ENCODE measurements around the gene FBXW4.
A peak's percentile ranks its signal among the peaks of the same experiment; 100 is the strongest.

Gene FBXW4

DNA sequence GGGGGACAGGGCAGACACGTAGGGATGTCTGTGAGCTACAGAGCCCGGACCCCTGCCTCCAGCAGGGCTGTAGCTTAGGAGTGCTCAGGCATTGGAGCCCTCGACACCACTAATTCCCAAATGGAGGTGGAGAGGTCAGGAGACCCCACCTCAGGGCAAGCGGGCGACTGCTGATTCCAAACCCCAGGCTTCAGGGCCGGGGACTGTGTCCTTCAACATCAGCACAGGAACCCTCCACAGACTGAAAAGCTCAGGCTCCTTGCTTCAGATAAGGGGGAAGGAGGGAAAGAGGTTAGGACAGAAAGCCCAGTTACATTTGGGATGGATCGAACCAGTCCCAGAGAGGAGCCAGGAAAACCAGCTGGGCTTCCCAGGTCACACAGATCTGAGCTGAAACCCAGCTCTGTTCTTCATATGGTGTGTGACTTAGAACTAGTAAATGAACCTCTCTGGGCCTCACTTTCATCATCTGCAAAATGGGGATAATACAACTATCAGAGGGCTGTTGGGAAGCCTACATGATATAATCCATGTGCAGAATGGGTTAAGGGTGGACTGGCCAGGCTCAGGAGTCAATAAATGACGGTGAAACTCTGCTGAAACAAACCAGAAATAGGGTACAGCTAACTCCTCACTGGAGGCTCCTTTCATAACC lies 123.6 kb downstream of the FBXW4 start:
- H3K27me3 ChIP-seq (ENCODE audit: insufficient read depth, low read depth): no peaks in the 10 kb centered on the region
- H3K9ac ChIP-seq: no peak overlapping the region
- H3K27ac ChIP-seq: no peak overlapping the region
- H3K4me1 ChIP-seq (ENCODE audit: low read depth, poor library complexity, severe bottlenecking): peaks cover 4% of the 10 kb centered on the region
- TF ChIP-seq, protein P1, sequence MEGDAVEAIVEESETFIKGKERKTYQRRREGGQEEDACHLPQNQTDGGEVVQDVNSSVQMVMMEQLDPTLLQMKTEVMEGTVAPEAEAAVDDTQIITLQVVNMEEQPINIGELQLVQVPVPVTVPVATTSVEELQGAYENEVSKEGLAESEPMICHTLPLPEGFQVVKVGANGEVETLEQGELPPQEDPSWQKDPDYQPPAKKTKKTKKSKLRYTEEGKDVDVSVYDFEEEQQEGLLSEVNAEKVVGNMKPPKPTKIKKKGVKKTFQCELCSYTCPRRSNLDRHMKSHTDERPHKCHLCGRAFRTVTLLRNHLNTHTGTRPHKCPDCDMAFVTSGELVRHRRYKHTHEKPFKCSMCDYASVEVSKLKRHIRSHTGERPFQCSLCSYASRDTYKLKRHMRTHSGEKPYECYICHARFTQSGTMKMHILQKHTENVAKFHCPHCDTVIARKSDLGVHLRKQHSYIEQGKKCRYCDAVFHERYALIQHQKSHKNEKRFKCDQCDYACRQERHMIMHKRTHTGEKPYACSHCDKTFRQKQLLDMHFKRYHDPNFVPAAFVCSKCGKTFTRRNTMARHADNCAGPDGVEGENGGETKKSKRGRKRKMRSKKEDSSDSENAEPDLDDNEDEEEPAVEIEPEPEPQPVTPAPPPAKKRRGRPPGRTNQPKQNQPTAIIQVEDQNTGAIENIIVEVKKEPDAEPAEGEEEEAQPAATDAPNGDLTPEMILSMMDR (conservative IDR thresholded peaks at IDR 0.05; ENCODE audit: low read depth, low read length): no peak
- no peaks in the 10 kb centered on the region for H3K79me2 ChIP-seq (ENCODE audit: insufficient read depth, low read depth)
- no peaks in the 10 kb centered on the region for H4K20me1 ChIP-seq (ENCODE audit: insufficient read depth)
- H3K4me2 ChIP-seq: no peak overlapping the region
- H3K4me3 ChIP-seq (IDR thresholded peaks at IDR 0.05; ENCODE audit: insufficient read depth, low read depth, low read length): no peak overlapping the region
- H2AFZ ChIP-seq (ENCODE audit: low read depth): no peak overlapping the region
- H3K36me3 ChIP-seq (ENCODE audit: insufficient read depth): no peaks in the 10 kb centered on the region

DNA sequence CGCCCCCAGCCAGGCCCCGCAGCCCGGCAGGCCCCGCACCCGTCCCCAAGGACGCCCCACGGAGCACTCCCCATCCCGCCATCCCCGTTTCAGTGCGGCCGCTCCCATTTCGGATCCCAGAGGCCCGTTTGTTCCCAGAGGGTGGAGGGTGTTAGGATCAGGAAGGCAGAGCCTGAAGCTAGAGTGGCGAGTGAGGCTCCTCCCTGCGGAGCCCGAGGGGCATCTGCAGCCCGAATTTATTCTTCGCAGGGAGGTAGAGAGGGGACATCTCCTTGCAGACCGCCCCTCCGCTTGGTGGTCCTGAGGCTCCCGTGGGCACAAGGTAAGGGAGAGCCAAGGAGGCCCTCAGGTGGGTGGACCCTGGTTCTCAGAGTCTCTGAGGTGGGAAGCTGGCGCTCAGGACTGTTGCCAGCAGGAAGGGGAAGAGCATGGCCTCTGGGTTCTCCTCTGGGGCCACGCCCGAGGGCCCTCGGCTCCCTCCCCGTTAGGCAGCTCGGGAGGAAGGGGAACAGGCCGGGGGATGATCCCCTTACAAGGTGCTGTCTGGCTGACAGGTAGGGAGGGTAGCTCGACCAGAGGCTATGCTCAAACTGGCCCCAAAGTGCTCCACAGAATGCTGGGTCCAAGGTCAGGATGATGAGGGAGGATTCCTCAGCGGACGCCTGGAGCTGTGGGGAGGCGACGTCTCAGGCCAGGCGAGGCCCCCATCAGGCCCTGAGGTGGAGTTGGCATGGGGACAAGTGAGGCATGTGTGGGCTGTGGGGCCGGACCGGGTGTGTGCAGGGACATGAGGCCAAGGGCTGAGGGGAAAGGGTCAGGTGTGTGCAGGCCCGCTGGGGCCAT lies 124.3 kb downstream of the FBXW4 start:
- TF ChIP-seq, protein P1 (conservative IDR thresholded peaks at IDR 0.05; ENCODE audit: low read depth, low read length): peak; percentile 38; the same call in 1 of the 2 replicates
- no peaks in the 10 kb centered on the region for H4K20me1 ChIP-seq (ENCODE audit: insufficient read depth)
- no peak overlapping the region for H3K27ac ChIP-seq
- peak overlapping the region; percentile 99 for H2AFZ ChIP-seq (ENCODE audit: low read depth)
- H3K36me3 ChIP-seq (ENCODE audit: insufficient read depth): no peaks in the 10 kb centered on the region
- peak overlapping the region; percentile 48; the same call in 1 of the 2 replicates for H3K9ac ChIP-seq
- H3K4me2 ChIP-seq: peak overlapping the region; percentile 78
- no peaks in the 10 kb centered on the region for H3K79me2 ChIP-seq (ENCODE audit: insufficient read depth, low read depth)
- no peak overlapping the region for H3K4me3 ChIP-seq (IDR thresholded peaks at IDR 0.05; ENCODE audit: insufficient read depth, low read depth, low read length)
- no peaks in the 10 kb centered on the region for H3K27me3 ChIP-seq (ENCODE audit: insufficient read depth, low read depth)
- H3K4me1 ChIP-seq (ENCODE audit: low read depth, poor library complexity, severe bottlenecking): peaks cover 4% of the 10 kb centered on the region

DNA sequence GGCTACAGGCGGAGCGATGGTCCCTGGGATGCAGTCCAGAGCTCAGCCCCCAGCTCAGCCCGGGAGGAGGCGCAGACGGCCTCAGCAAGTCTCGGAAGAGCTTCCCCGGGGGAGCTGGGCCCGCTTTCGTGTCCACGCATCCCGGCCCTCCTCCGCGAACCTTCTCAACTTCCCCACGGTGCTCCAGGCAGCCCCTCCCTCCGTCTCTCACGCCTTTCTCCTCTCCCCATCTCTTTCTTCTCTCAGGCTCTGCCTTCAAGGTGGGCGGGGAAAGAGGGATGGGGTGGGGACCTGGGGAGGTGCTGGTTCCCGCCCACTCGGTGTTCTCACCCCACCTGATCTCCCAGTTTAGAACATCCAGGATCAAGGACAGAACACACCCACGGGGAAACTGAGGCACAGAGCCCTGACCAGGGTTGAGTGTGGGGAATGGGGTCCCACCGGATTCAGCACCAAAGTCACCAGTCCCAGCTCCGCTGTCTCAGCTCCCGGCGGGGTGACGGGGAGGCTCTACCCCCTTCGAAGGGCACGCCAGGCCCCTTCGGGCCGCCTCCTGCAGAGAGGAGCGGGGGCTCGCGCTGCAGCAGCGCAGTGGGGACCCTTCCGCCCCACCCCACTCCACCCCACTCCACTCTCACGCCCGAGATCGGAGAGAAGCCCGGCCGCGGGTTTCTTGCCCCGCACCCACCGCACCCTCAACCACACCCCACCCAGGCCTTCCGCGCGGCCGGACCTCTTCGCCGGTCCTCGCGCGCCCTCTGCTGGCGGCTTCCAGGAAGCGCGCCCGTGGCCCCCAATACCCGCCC lies 125.1 kb downstream of the FBXW4 start:
- Histone ChIP-seq H3K4me3 (IDR thresholded peaks at IDR 0.05; ENCODE audit: insufficient read depth, low read depth, low read length) (no peak overlapping the region), H3K36me3 (ENCODE audit: insufficient read depth) (no peaks in the 10 kb centered on the region), H4K20me1 (ENCODE audit: insufficient read depth) (no peaks in the 10 kb centered on the region), H3K4me2 (peak overlapping the region; percentile 78), H3K79me2 (ENCODE audit: insufficient read depth, low read depth) (no peaks in the 10 kb centered on the region), H3K4me1 (ENCODE audit: low read depth, poor library complexity, severe bottlenecking) (peaks cover 4% of the 10 kb centered on the region), H2AFZ (ENCODE audit: low read depth) (peak overlapping the region; percentile 99), H3K27ac (no peak overlapping the region), H3K27me3 (ENCODE audit: insufficient read depth, low read depth) (no peaks in the 10 kb centered on the region), H3K9ac (peak overlapping the region; percentile 48; the same call in 1 of the 2 replicates)
- TF ChIP-seq, protein P1 (conservative IDR thresholded peaks at IDR 0.05; ENCODE audit: low read depth, low read length): peak; percentile 75

DNA sequence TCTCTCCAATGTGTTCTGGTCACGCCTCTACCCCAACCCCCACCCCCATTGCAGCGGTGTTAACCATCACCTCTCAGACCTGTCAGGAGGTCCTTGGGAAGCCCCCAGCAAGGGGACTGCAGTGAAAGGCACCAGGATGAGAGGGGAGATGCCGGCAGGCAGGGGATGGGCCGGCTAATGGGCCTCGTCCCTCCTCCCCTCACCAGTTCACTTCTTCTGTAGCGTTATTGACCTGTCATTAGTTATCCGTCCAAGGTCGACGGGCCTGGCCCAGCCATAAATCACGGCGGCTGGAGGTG lies 125.7 kb downstream of the FBXW4 start:
- Histone ChIP-seq H3K9ac (no peak overlapping the region), H3K4me2 (peak overlapping the region; percentile 78), H2AFZ (ENCODE audit: low read depth) (peak overlapping the region; percentile 99), H4K20me1 (ENCODE audit: insufficient read depth) (no peaks in the 10 kb centered on the region), H3K4me3 (IDR thresholded peaks at IDR 0.05; ENCODE audit: insufficient read depth, low read depth, low read length) (no peak overlapping the region), H3K27ac (no peak overlapping the region), H3K4me1 (ENCODE audit: low read depth, poor library complexity, severe bottlenecking) (peaks cover 4% of the 10 kb centered on the region), H3K36me3 (ENCODE audit: insufficient read depth) (no peaks in the 10 kb centered on the region), H3K27me3 (ENCODE audit: insufficient read depth, low read depth) (no peaks in the 10 kb centered on the region), H3K79me2 (ENCODE audit: insufficient read depth, low read depth) (no peaks in the 10 kb centered on the region)
- TF ChIP-seq, protein P1 (conservative IDR thresholded peaks at IDR 0.05; ENCODE audit: low read depth, low read length): no peak

Measured in KMS-11 (cell line).